HG03103 (cell line): Measurements from ENCODE around the gene SMPD3.
A peak's percentile ranks its signal among the peaks of the same experiment; 100 is the strongest.

Experiments
- ATAC-seq: cut with Tn5 transposase; IDR thresholded peaks from one replicate; pipeline ENCODE4 v1.9.1; 2021; ENCODE audit warnings: low read depth; ENCODE audit not compliant: unreplicated experiment

The SMPD3 gene

DNA sequence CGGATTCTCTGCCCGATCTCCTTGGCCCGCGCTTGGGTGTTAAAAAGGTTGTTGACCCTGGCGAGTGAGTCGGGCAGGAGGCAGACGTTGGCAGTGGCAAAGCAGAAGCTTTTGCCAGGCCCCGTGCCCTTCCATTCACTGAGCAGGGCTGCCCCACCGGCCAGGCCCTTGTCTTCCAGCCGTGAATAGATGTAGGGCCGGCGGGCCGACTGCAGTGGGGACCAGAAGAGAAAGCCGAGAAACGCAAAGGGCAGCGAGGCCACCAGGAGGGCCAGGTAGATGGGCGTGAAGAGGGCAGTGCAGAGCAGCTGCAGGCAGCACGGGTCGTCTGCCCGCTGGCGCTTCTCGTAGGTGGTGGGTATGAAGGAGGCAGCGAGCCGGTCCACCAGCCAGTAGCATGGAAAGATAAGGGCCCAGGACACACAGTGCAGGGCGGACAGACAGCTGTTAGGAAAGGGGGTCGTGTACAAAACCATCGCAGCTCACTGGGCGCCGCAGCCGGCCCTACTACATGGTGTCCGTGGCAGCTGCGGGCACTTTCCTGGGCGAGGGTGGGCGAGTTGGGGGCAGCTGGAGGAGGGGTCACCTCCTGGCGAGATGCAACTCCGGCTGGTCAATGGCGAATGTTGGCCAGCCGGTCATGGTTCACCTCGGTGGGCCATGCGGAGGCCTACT, 76.5 kb downstream of the SMPD3 start:
- ATAC-seq = no peak

DNA sequence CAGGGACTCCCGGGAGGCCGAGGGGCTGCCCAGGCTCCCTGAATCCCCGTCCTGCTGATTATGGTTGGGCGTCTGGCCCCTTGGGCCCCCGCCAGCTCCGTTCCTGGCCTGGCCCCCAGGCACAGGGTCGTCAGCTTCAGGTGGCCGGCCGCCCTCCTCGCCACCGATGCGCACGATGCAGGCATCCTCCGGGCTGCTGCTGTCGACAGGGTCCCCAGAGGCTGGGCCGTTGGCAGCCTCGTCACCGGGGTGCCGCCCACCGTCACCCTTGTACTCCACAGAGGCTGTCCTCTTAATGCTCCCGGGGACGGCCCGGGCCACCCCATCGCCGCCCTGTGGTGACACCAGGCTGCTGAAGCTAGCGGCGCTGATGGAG, 77.0 kb downstream of the SMPD3 start:
- ATAC-seq = no peak

DNA sequence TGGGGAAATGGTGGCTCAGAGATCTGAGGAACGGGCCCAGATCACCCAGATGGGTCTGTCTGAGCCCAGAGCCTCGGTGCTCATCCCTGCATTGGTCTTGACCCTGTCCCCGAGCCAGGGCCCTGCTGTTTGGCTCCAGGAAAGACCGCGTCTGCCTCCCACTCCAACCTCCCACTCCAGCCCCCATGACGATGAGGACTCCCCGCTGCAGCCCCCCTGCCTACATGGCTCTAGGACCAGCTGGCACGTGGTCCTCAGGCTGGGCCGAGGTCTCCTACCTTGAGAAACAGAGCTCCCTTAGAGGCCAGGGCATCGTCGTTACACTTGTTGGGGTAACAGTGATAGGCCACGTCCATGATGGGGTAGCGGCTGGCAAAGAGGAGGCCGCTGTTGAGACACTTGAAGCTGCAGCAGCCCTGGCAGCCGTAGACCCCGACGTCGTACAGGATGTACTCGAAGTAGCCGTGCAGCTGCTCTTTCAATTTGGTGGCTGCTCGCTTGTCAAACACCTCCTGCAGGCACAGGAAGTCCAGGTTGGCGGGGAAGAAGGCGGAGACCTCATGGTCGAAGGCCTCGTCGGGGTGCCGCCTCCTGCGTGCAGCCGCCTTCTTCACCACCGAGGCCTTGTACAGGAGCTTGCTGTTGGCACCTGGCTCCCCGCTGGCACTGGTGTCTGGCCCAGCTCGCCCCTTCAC, 77.6 kb downstream of the SMPD3 start:
- no peak for ATAC-seq

DNA sequence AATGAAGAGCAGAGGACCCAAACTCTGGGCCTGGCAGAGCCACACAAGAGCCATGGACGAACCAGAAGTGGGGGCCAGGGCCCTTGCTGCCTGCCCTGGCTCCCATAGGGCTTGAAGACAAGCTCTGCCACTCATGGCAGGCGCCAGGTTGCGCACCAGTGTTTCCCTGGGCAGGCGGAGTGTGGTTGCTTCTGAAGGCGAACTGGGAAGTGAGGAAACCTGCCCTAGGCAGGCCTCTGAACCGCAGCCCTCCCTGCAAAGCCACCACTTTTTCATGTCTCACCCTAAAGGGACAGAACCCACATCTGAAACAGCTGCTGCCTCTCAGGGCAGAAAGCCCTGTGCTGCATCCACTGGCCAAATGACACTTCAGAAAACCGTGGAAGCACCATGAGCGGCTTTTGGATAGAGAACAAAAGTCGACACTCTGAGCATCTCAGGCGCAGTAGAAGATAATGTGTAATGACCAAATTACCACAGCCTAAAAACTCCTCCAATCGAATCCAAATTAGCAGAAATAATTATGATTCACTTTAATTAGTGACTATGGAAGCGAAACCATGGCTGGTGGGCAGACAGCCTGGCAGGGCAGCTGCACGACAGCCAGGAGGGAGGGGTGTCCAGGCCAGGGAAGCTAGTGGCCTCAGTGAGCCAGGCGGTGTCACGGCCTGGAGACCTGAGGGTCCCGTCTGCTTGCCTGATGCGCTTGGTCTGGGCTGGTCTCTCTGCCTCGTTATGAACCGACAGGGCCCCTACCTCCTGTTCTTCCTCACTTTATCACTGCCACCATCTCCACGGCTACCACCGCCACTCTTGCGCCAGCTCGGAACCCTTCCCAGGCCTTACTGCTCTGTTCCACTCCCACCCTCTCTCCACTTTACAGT, 78.4 kb downstream of the SMPD3 start:
- ATAC-seq = peak; percentile 59

DNA sequence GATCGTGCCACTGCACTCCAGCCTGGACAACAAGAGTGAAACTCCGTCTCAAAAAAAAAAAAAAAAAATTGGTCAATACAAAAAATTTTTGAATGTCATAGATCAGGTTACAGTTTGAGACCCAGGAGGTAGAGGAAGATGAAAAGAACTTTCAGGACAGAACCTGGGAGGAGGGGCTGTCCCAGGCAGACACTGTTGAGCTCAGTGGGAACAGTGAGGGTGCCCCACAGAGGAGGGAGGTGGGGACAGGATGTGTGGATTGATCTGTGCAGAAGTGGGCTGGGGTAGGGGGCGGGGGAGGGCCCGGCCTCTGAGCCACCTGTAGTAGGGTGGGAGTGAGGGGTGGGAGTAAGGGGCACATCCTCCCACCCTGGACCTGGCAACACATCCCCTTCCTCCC, 79.1 kb downstream of the SMPD3 start:
- no peak for ATAC-seq

DNA sequence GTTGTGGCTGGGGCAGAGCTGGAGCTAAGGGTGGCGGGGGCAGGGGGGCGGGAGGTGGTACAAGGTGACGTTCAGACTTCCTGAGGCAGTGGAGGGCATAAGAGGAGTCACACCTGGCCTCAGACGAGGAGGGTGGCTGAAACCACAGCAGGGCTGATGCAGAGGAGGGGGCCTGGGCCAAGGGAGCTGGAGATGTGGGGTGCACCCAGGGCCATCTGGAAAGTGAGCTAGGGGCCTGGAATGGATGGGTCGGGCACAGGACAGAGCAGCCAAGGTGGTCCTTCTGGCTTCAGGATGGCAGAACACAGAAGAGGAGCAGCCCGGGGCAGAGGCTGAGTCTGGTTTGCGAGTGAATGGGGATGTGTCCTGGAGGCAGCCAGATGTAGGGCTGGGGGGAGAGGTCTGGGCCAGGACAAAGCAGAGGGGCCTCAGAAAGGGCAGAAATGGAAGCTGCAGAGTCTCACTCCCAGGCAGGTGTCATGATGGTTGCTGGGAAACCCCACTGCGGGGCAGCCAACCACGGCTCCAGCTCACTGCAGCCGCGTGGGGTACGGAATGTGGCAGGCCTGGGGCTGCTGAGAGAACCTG, 79.9 kb downstream of the SMPD3 start:
- no peak for ATAC-seq

DNA sequence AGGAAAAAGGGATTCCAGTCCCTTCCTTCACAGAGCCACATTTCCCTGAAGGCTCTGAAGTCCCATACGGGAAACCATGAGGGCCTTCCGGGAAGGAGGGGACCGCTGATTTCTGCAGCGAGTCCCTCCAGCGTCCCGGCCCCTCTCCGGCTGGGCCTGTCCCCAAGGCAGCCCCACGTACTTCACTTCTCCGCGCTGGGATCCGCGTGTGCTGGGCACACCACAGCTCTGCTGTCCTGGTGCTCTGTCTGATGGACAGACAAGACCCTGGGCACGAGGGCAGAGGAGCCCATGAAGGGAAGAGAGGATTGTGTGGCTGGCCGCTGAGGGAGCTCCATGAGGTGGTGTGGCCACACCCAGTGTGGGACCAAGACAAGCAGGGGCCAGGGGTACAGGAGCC, 80.4 kb downstream of the SMPD3 start:
- no peak for ATAC-seq

DNA sequence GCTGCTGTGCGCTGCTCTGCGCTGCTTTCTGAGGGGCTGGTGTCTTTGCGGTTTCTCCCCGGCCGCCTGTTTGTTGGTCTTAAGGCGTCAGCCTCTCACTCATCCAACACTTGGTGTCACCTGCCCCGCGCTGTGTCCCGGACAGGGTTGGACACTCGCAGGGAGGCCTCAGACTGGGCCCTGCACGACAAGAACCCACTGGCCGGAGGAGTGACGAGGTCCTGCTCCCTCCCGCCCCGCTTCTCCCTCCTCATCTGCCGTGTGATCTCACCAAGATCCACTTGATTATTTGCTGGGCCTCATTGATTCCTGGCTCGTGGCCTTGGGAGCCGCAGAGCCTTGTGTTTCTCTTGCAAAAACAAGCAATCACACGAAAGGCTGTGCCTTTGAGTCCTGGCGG, 80.9 kb downstream of the SMPD3 start:
- ATAC-seq = no peak

DNA sequence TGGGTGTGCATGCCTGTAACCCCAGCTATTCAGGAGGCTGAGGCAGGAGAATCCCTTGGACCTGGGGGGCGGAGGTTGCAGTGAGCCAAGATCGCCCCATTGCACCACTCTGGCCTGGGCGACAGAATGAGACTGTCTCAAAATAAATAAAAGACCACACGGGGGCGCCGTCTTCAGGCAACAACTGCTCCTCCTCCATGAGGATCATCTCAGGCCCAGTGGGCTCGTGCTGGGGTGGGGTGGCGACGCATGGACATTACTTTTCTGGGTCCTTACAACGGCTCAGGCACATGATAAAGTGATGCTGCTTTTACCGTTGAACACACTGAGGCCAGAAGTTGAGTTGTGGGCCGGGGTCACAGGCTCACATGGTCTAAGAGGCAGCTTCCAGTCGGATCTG, 81.3 kb downstream of the SMPD3 start:
- no peak for ATAC-seq

DNA sequence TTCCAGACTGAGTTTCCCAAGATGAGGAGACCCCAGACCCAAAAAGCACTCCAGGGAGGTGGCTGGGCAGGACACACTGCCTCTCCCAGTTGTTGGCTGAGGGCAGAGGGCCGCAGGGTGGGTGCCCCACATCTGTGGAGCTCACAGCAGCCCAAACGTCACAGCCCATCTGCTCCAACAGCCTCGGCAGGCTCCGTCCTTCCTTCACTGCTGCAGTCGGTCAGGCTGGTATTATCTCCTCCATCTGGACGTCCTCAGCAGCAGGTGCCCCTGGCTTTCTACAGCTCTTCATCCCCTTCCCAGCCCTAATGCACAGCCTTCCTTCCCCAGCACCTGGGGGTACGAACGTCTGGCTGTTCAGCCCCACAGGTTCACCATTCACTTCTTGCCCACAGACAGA, 82.2 kb downstream of the SMPD3 start:
- no peak for ATAC-seq

DNA sequence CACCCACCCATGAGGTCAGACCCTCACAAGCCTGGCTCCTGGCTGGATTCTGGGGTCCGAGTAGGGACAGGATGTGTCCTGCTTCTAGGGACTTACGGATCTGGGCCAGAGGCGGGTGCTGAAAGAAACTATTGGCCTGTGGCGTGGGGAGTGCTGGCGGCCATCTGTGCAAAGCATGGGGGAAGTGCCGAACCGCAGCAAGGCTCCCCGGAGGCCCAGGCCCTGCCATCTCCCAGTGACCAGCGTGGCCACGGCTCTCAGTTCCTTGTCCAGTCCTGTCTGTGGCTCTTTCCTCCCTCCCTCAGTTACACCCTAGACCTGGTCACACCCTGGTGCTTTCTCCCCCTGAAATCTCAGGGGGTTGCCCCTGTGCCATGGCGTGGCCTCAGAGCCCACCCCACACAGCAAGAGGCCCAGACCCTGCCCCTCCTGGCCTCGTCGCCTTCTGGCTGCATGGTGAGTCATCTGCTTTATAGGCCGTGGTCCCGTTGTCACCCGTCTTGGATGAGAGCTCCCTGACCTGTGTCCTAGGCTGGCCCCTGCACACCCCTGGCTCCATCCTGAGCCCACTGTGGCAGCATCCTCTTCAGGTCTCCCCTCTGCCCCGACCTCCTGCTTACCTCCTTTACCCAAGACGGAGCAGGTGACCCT, 83.0 kb downstream of the SMPD3 start:
- no peak for ATAC-seq

DNA sequence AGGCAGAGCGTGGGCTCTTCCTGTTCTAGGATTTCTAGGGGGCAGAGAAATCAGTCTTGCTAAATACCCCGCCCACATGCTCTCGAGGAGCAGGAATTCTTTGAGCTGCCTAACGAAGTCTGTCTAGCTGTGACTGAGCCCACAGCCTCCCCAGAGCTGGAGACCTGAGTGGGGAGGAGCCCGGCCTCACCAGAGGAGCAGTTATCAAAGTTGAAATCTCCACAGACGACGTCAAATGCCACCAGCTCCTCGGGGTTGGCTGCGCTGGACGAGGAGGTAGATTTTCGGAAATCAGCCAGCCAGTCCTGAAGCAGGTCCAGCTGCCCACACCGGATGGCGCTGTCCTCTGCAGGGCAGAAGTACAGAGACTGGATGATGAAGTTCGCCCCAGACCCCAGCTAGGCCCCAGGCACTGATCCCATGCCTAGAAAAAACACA, 83.7 kb downstream of the SMPD3 start:
- no peak for ATAC-seq

DNA sequence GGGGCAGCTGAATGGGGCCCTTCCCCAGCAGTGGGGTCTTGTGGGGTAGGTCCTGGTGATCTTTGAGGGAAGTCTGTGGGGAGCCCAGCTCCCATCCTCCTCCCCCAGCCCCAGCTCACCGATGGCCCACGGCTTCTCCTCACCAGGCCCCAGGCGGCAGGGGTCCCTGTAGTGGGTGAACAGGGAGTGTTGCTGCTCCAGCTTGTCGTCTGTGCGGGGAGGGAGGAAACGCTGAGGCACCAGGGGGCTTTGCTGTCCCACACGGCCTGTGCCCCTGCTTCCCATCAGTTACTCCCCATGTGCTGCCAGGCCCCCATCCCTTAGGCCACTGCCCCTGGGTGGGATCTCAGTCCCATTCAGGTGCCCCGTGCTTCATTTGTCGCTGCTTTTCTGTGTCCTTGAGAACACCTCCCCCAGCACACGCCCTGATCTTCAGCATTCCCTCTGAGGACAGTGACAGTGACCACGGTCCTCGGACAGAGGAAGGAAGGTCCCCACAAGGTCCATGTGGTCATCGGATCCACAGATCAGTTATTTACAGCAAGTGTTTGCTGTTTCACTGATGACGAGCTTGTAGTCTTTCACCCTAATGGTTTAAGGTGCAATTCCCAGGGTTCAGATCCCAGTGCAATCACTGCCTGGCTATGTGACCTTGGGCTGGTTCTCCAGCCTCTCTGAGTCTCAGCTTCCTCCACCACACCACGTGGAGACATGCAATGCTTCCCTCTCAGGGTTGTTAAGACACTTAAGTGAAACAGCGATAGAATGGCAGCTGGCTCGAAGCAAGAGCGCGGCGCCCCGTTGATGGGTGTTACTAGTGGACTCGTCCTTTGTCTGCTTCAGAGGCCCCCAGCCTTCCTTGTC, 84.4 kb downstream of the SMPD3 start:
- ATAC-seq = no peak

DNA sequence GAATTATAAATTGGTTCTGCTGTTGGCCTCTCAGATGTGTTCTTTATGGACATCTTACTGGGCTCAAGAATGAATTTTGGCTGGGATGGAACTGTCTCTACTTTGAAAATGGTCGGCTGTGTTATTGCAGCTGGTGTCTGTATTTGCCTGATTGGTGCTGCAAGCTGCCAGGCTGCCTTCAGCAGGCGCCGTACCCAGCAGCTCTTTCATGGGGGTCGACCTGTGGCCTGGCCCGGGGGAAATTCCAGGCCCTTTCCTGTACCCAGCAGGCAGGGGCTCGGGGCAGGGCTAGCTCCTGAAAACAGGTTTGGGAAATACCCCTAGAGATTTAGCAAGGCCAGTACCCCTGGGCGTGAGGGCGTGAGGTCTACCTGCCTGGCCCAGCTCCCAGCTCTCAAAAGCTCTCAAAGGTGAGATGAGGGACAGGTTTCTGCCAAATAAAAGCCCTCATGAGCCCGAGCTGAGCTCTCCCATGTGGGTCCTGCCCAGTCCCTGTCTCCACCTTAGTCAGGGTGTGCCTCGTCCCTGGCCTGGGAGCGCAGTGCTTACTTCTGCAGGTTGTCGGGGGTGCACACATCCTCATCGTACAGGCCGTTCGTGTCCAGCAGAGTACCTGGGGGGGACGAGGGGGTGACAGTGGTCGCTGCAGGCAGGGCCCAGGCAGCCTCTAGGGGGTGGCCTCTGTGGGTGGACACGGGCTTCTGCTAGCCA, 85.2 kb downstream of the SMPD3 start:
- no peak for ATAC-seq

DNA sequence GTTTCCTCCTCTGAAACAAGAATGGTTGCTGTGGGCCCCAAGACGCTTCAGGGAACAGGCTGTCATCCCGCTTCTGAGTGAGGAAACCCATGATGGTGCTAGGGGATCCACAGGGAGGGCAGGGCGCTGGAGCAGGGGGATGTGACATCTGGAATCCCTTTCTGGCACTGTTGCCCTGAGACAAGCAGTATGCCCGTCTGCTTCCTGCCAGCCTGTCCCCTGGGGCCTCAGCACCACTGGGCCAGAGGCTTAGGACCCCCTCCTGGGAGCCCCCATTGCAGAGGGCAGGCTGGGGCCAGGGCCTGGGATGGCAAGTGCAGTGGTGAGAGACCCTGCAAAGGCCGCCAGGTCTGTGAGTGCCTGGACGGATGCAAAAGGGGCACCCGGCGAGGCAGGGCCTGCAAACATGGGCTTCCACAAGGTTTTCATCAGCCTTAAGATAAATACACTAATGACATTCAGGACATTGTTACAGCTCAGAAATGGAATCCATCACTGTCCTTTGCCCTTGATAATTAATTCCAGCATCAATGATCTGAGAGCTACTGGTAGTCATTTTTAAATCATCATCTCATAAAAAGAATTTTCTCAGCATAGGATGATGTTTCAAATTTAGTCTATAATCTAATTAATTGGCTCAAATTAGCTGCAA, 85.9 kb downstream of the SMPD3 start:
- no peak for ATAC-seq

DNA sequence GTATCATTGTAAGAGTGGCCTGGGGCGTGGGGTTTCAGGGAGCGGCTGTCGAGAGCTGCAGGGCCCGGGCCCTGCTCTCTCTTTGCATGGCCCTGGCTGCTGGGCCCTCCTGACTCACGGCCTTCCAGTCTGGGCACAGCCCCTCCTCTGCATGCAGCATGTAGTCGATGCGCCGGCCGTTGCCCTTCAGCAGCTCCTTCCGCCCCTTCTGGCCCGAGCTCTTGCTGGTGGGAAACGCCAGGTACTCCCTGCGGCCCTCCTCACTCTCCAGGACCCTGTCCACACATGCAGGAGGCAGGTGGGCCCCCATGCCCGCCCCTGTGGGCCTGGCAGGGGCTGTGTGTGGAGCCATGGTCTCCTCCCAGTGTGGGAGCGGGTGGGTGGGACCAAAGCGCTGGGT, 86.8 kb downstream of the SMPD3 start:
- no peak for ATAC-seq

DNA sequence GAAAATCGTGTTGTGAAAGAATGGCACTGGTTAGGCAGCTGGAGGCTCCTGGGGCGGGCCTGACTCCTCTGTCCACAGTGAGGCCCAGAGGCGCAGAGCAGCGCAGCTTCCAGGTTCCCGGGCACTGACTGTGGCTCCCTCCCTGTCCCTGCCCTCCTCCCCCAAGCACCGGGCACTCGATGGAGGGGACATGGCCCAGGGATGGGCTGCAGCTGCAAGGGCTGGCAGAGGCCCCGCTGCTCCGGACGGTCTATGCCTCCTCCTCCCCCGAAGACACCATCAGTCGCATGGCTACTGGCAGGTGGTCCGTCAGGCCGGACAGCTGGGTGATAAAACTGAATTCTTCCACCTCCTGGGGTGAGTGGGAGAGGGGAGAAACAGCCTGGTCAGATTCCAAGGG, 87.4 kb downstream of the SMPD3 start:
- ATAC-seq = no peak

DNA sequence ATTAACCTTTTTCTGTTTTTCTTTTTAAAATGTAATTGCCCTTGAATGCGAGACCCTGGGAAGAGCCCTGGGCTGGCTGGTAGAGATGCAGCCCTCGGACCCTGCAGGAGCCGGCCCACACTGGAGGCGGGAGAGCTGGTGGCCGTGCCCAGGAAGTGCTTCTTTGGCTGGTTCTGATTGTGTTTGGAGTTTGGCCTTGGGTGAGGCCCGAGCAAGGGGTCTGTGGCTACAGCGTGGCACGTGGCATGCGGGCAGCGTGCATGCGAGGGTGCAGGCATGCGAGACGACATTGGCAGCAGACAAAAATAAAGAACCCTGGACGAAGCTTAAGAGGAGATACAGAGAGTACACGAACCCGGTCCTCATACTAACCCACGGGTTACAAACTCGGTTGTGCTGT, 87.8 kb downstream of the SMPD3 start:
- no peak for ATAC-seq
